CD4-positive, alpha-beta T cell (primary cell): ENCODE data around the gene MRPS30. TPM values are rescaled to one million over a fixed set of nuclear protein-coding genes. Genes with fewer than 3 reads are reported as not detected.
"Not testable (repeated sequence)": the region's sequence is repeated elsewhere in the genome, so short reads cannot be mapped to it uniquely, and the experiment has no call there.

Experiments used
- ATAC-seq: fragments of 200-7000 bp; cut with Tn5 transposase; one replicate; pipeline ENCODE4 v1.10.0; 2022; ENCODE audit warnings: mild to moderate bottlenecking; ENCODE audit not compliant: poor library complexity
- CTCF ChIA-PET: fragments of 350-600 bp; sonication (Branson Sonifier 250); formaldehyde crosslinking; loops from one replicate; lab custom pipeline; 2021; ENCODE audit warnings: antibody characterized with exemption, inconsistent platforms; lab: Charles Lee
- POLR2A ChIA-PET: fragments of 350-600 bp; sonication (Branson Sonifier 250); formaldehyde crosslinking; loops from one replicate; lab custom pipeline; 2021; ENCODE audit warnings: antibody characterized with exemption, inconsistent platforms; lab: Charles Lee
- DNase-seq, 14 experiments: peaks; one replicate each; pipeline ENCODE4 v3.0.0-alpha.2; 2013 to 2020; ENCODE audit warnings: mixed read lengths in 2 of 14
- H3K27ac ChIP-seq, 2 donors: one replicate each; pipeline versions ENCODE4 v1.5.1 to v1.7.0; 2013; ENCODE audit warnings: low read length in 2 of 2, low read depth in 1 of 2, mild to moderate bottlenecking in 1 of 2
- H3K27me3 ChIP-seq, 2 experiments: 1 replicate in 1 of 2; 2 replicates in 1 of 2; pipeline versions ENCODE4 v1.6.1 to v1.7.0; 2013; ENCODE audit warnings: low read length in 2 of 2, control low read depth in 1 of 2, mild to moderate bottlenecking in 1 of 2, moderate library complexity in 1 of 2; ENCODE audit not compliant: insufficient read depth in 2 of 2, control insufficient read depth in 1 of 2
- H3K36me3 ChIP-seq: one replicate; pipeline ENCODE4 v1.6.1; 2013; ENCODE audit warnings: low read length, control low read depth; ENCODE audit not compliant: insufficient read depth
- H3K4me1 ChIP-seq: one replicate; pipeline ENCODE4 v1.6.1; 2013; ENCODE audit warnings: low read length, control low read depth; ENCODE audit not compliant: insufficient read depth
- H3K4me3 ChIP-seq: one replicate; pipeline ENCODE4 v1.5.1; 2013; ENCODE audit warnings: mild to moderate bottlenecking, low read length, moderate library complexity
- H3K9me3 ChIP-seq, 2 experiments: 1 replicate in 1 of 2; 2 replicates in 1 of 2; pipeline versions ENCODE4 v1.6.1 to v1.7.0; 2013; ENCODE audit warnings: low read length in 2 of 2, mild to moderate bottlenecking in 2 of 2, control low read depth in 1 of 2, moderate library complexity in 1 of 2; ENCODE audit not compliant: control insufficient read depth in 1 of 2, insufficient read depth in 1 of 2
- H3K27ac Mint-ChIP-seq: one replicate; pipeline ENCODE4 v1.8.0; 2020; ENCODE audit warnings: mixed read lengths
- H3K27me3 Mint-ChIP-seq: one replicate; pipeline ENCODE4 v1.8.0; 2021; ENCODE audit warnings: mixed read lengths
- H3K36me3 Mint-ChIP-seq: one replicate; pipeline ENCODE4 v1.8.0; 2021; ENCODE audit warnings: low read depth, mixed read lengths
- H3K4me1 Mint-ChIP-seq: one replicate; pipeline ENCODE4 v1.8.0; 2021; ENCODE audit warnings: low read depth, mixed read lengths
- H3K4me3 Mint-ChIP-seq: one replicate; pipeline ENCODE4 v1.8.0; 2020; ENCODE audit warnings: mild to moderate bottlenecking, mixed read lengths
- H3K9me3 Mint-ChIP-seq: one replicate; pipeline ENCODE4 v1.8.0; 2020; ENCODE audit warnings: mixed read lengths
- CTCF ChIP-seq: fragments of 200-600 bp; IDR thresholded peaks from one replicate; pipeline ENCODE4 v1.8.0; 2022; ENCODE audit warnings: antibody characterized with exemption, mild to moderate bottlenecking
- intact Hi-C, 2 experiments: fragments of 100-400 bp; cut with DNase I in 1 of 2; cut with micrococcal nuclease in 1 of 2; formaldehyde crosslinking; loops; one replicate each; pipeline versions ENCODE4 v1.15.1 to v1.9.0; 2023 to 2025; cut with DNase I, micrococcal nuclease
- total RNA-seq, 174 experiments: library from RNA in 2 of 174; stranded (reverse) in 2 of 174; gene quantifications; one replicate each; pipeline ENCODE4 v1.2.3 and lab custom pipeline; 2021 to 2026

MRPS30 gene
- total RNA-seq, 2 experiments from 2014 or later: 43.2 to 43.8 TPM

- no peaks in the 10 kb centered on the region for H3K9me3 Mint-ChIP-seq
- Histone ChIP-seq H3K9me3 (no peaks in the 10 kb centered on the region), H3K36me3 (peaks cover 33% of the 10 kb centered on the region), H3K27me3 (no peaks in the 10 kb centered on the region), H3K4me3 (no peak overlapping the region), H3K4me1 (no peaks in the 10 kb centered on the region), H3K27ac (no peak overlapping the region)
- intact Hi-C loops: no loop called here
- no peak for TF ChIP-seq CTCF
- no peaks in the 10 kb centered on the region for H3K4me1 Mint-ChIP-seq
- ATAC-seq (no peak), DNase-seq (no peak)
- peak overlapping the region; percentile 55 for H3K27ac Mint-ChIP-seq
- no peaks in the 10 kb centered on the region for H3K27me3 Mint-ChIP-seq
- ChIA-PET POLR2A (no interaction called here), CTCF (no interaction called here)
- peaks cover 74% of the 10 kb centered on the region for H3K36me3 Mint-ChIP-seq
- no peak overlapping the region for H3K4me3 Mint-ChIP-seq
Measured at GRCh38 chr5:44821164-44821563, 12.4 kb downstream of the MRPS30 start.

GRCh38 chr5:44824662-44825061 lies 15.9 kb downstream of the MRPS30 start:
- intact Hi-C loops, H3K36me3 ChIP-seq, H3K27me3 Mint-ChIP-seq, H3K27ac ChIP-seq, H3K27ac Mint-ChIP-seq, H3K4me3 Mint-ChIP-seq, CTCF ChIA-PET, H3K9me3 ChIP-seq, H3K4me3 ChIP-seq, H3K9me3 Mint-ChIP-seq, H3K27me3 ChIP-seq, H3K4me1 ChIP-seq, ATAC-seq, DNase-seq: not testable (repeated sequence)
- POLR2A ChIA-PET: interaction anchor here (1.0 kb wide), 1 partner anchor 11 kb away, joined by 3 read pairs; no protein-coding TSS in a partner anchor
- H3K4me1 Mint-ChIP-seq: peaks cover 11% of the 10 kb centered on the region
- peaks cover 54% of the 10 kb centered on the region for H3K36me3 Mint-ChIP-seq

- POLR2A ChIA-PET: no interaction called here
- Histone ChIP-seq H3K9me3 (no peaks in the 10 kb centered on the region), H3K27me3 (no peaks in the 10 kb centered on the region), H3K27ac (no peak overlapping the region), H3K4me1 (no peaks in the 10 kb centered on the region), H3K36me3 (no peaks in the 10 kb centered on the region), H3K4me3 (no peak overlapping the region)
- Mint-ChIP-seq H3K4me1 (peaks cover 11% of the 10 kb centered on the region), H3K9me3 (no peaks in the 10 kb centered on the region), H3K4me3 (no peak overlapping the region), H3K27me3 (no peaks in the 10 kb centered on the region), H3K27ac (no peak overlapping the region), H3K36me3 (peaks cover 31% of the 10 kb centered on the region)
- CTCF ChIA-PET: no interaction called here
- DNase-seq (no peak), ATAC-seq (no peak)
- no peak for TF ChIP-seq CTCF
- intact Hi-C loops: no loop called here
Measured at GRCh38 chr5:44827681-44828080, 18.9 kb downstream of the MRPS30 start.

GRCh38 chr5:44828719-44829118 lies 20.0 kb downstream of the MRPS30 start:
- DNase-seq (no peak), ATAC-seq (no peak)
- POLR2A ChIA-PET: no interaction called here
- H3K27ac Mint-ChIP-seq: no peak overlapping the region
- Histone ChIP-seq H3K27me3 (no peaks in the 10 kb centered on the region), H3K4me3 (no peak overlapping the region), H3K36me3 (no peaks in the 10 kb centered on the region), H3K27ac (no peak overlapping the region), H3K9me3 (no peaks in the 10 kb centered on the region), H3K4me1 (no peaks in the 10 kb centered on the region)
- peaks cover 28% of the 10 kb centered on the region for H3K36me3 Mint-ChIP-seq
- intact Hi-C loops: no loop called here
- no peaks in the 10 kb centered on the region for H3K9me3 Mint-ChIP-seq
- no peaks in the 10 kb centered on the region for H3K27me3 Mint-ChIP-seq
- H3K4me1 Mint-ChIP-seq: peaks cover 11% of the 10 kb centered on the region
- no peak for TF ChIP-seq CTCF
- CTCF ChIA-PET: no interaction called here
- H3K4me3 Mint-ChIP-seq: no peak overlapping the region
